GM13977 (cell line): ENCODE results near the gene PAGR1.

Experiments
- DNase-seq: peaks from one replicate; pipeline ENCODE4 v3.0.0; 2012; ENCODE audit warnings: low spot score
- CTCF ChIP-seq: IDR thresholded peaks from 2 replicates; pipeline ENCODE4 v1.5.1; 2012; ENCODE audit warnings: mild to moderate bottlenecking, control low read depth; ENCODE audit not compliant: insufficient read depth; ENCODE audit errors: extremely low read depth, missing control alignments
- in situ Hi-C: fragments of 300-500 bp; cut with MboI; formaldehyde crosslinking; loops from one replicate; pipeline ENCODE4 v1.12.0; 2022; ENCODE audit warnings: low sequenced_read_pairs, low pct_unique_long_range_greater_than_20kb, mixed read lengths, inconsistent platforms; ENCODE audit not compliant: unreplicated experiment

PAGR1 gene

GRCh38 chr16:29811170-29811895, 4.6 kb upstream of the PAGR1 start:
- peak; percentile 93 for DNase-seq
- in situ Hi-C loops, result no loop called here
- no peak for TF ChIP-seq CTCF

GRCh38 chr16:29811896-29812665, 3.9 kb upstream of the PAGR1 start, which contains the start of gene PRRT2:
Gene PRRT2, plus strand, starts transcription at chr16:29812193. Its CDS starts 862 bp downstream, at chr16:29813055.
- in situ Hi-C loops, result no loop called here
- no peak for TF ChIP-seq CTCF
- no peak for DNase-seq

GRCh38 chr16:29812754-29813643, 3.0 kb upstream of the PAGR1 start:
- TF ChIP-seq CTCF, result no peak
- in situ Hi-C loops, result no loop called here
- no peak for DNase-seq

- in situ Hi-C loops, result no loop called here
These were observed 2.0 kb upstream of the PAGR1 start for GRCh38 chr16:29813644-29814562.

GRCh38 chr16:29814592-29814991, 1.4 kb upstream of the PAGR1 start:
- no peak for DNase-seq
- TF ChIP-seq CTCF, result no peak
- in situ Hi-C loops, result no loop called here

More at GRCh38 chr16:29813644-29814562, 2.0 kb upstream of the PAGR1 start:
- DNase-seq, result no peak
- no peak for TF ChIP-seq CTCF
